Panc1 (cell line): Measurements from ENCODE around the gene HES5. TPM values are rescaled to one million over a fixed set of nuclear protein-coding genes. Genes with fewer than 3 reads are reported as not detected.

ENCODE experiments used
- ATAC-seq: fragments of 200-7000 bp; cut with Tn5 transposase; 2 replicates; pipeline ENCODE4 v1.9.1; 2020; ENCODE audit warnings: mild to moderate bottlenecking, moderate library complexity
- BruUV-seq: library from RNA; stranded (reverse); fragments of 400-500 nt; replicated peaks from 2 replicates; lab custom pipeline; 2021; lab: Mats Ljungman, UMichigan
- CTCF ChIA-PET: fragments of 300-600 bp; sonication (Branson Sonifier 250); formaldehyde crosslinking; loops from one replicate; lab custom pipeline; 2022; ENCODE audit warnings: antibody characterized with exemption; lab: Charles Lee
- POLR2A ChIA-PET: fragments of 300-600 bp; sonication (Branson Sonifier 250); formaldehyde crosslinking; loops from one replicate; lab custom pipeline; 2022; ENCODE audit warnings: antibody characterized with exemption; lab: Charles Lee
- DNase-seq: peaks from one replicate; pipeline ENCODE4 v3.0.0-alpha.2; 2010; ENCODE audit warnings: low read depth, low spot score
- H3K27ac ChIP-seq: 2 replicates; pipeline ENCODE4 v1.5.1; 2011; ENCODE audit warnings: mild to moderate bottlenecking, low read length, inconsistent platforms
- H3K27me3 ChIP-seq: fragments of 200-500 bp; sonication (Bioruptor generic); 2 replicates; pipeline ENCODE4 v1.6.0; 2014; ENCODE audit warnings: low read length, inconsistent platforms; ENCODE audit not compliant: control insufficient read depth, insufficient read depth
- H3K36me3 ChIP-seq: fragments of 200-500 bp; sonication (Bioruptor generic); 2 replicates; pipeline ENCODE4 v1.5.1; 2014; ENCODE audit warnings: inconsistent platforms, mild to moderate bottlenecking, low read length, moderate library complexity; ENCODE audit not compliant: control insufficient read depth, insufficient read depth
- H3K4me1 ChIP-seq: 2 replicates; pipeline ENCODE4 v1.5.1; 2011; ENCODE audit warnings: inconsistent platforms, mild to moderate bottlenecking, low read length, moderate library complexity; ENCODE audit not compliant: control insufficient read depth, insufficient read depth
- H3K4me3 ChIP-seq, 2 experiments: 2 replicates each; pipeline ENCODE4 v1.5.1; 2011 to 2012; ENCODE audit warnings: low read depth in 2 of 2, low read length in 2 of 2, mild to moderate bottlenecking in 2 of 2, inconsistent platforms in 1 of 2, moderate library complexity in 1 of 2
- H3K9me3 ChIP-seq: fragments of 200-500 bp; sonication (Bioruptor generic); 2 replicates; pipeline ENCODE4 v1.5.1; 2014; ENCODE audit warnings: low read depth, mild to moderate bottlenecking, inconsistent platforms, low read length, moderate library complexity; ENCODE audit not compliant: control insufficient read depth, insufficient read depth
- CTCF ChIP-seq: fragments of 450-650 bp; IDR thresholded peaks from 2 replicates; pipeline ENCODE4 v1.5.1; 2017; ENCODE audit warnings: mild to moderate bottlenecking
- POLR2AphosphoS5 ChIP-seq: IDR thresholded peaks from 2 replicates; pipeline ENCODE4 v1.6.1; 2012; ENCODE audit warnings: mild to moderate bottlenecking, low read depth, low read length, moderate library complexity
- REST ChIP-seq, 2 experiments: IDR thresholded peaks; 2 replicates each; pipeline ENCODE4 v1.6.1; 2011 to 2012; ENCODE audit warnings: low read depth in 2 of 2, control low read depth in 1 of 2, low read length in 1 of 2, mild to moderate bottlenecking in 1 of 2, moderate library complexity in 1 of 2; ENCODE audit not compliant: insufficient read depth in 1 of 2
- SIN3A ChIP-seq: IDR thresholded peaks from 2 replicates; pipeline ENCODE4 v1.6.1; 2012; ENCODE audit warnings: low read depth, mild to moderate bottlenecking, low read length, moderate library complexity, borderline replicate concordance; ENCODE audit not compliant: insufficient read depth
- TCF7L2 ChIP-seq: IDR thresholded peaks from 2 replicates; pipeline ENCODE4 v1.6.1; 2011; ENCODE audit warnings: mild to moderate bottlenecking, low read depth, low read length, inconsistent platforms
- in situ Hi-C: cut with HindIII; loops from 2 replicates; pipeline ENCODE4 v1.10.0; 2016; ENCODE audit warnings: low sequenced_read_pairs, low pct_unique_long_range_greater_than_20kb
- intact Hi-C: fragments of 100-400 bp; cut with micrococcal nuclease; formaldehyde crosslinking; loops from one replicate; pipeline ENCODE4 v1.10.0; 2022; ENCODE audit not compliant: unreplicated experiment
- total RNA-seq: library from RNA; stranded (reverse); gene quantifications from one replicate; pipeline ENCODE4 v1.2.1, GENCODE V29; 2021; ENCODE audit not compliant: unreplicated experiment

The HES5 gene
- total RNA-seq, 1 experiment from 2014 or later: not detected

DNA sequence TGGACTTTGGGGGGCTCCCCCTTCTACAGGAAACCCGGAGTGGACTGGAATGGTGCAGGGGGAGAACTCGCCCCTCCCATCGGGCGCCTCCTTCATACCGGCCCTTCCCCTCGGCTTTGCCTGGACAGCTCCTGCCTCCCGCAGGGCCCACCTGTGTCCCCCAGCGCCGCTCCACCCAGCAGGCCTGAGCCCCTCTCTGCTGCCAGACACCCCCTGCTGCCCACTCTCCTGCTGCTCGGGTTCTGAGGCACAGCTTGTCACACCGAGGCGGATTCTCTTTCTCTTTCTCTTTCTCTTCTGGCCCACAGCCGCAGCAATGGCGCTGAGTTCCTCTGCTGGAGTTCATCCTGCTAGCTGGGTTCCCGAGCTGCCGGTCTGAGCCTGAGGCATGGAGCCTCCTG is 26.2 kb upstream of the HES5 start, which contains the start of gene TNFRSF14:
Gene TNFRSF14 (plus strand): TSS at position 95 of the 401 bp plus-strand sequence. CDS start 294 bp downstream, at position 389.
- no TSS peak for BruUV-seq
- TF ChIP-seq REST (IDR thresholded peaks at IDR 0.05; ENCODE audit: insufficient read depth in 1 of 2, low read depth in 2 of 2, low read length in 1 of 2) (peak in 1 of 2 experiments; percentile 75; a peak in 2 of 4 replicates), SIN3A (no peak), CTCF (no peak), POLR2AphosphoS5 (0 out of 2 replicates have a peak, but pooled peaks have one; percentile 18), TCF7L2 (no peak)
- Histone ChIP-seq H3K4me1 (peaks cover 15% of the 10 kb centered on the region), H3K9me3 (no peaks in the 10 kb centered on the region), H3K27ac (peak within 1 kb of the TSS; percentile 81), H3K36me3 (no peaks in the 10 kb centered on the region), H3K27me3 (no peaks in the 10 kb centered on the region), H3K4me3 (peak within 1 kb of the TSS; percentile 38 to 52)
- ChIA-PET POLR2A (interaction anchor here (0.6 kb wide), 1 partner anchor 361 kb away, joined by 3 read pairs; no protein-coding TSS in a partner anchor), CTCF (interaction anchor here (0.6 kb wide), 1 partner anchor 12 kb away, joined by 3 read pairs; no protein-coding TSS in a partner anchor)
- intact Hi-C loops: no loop called here
- peak; percentile 63 for ATAC-seq
- DNase-seq: no peak
- in situ Hi-C loops: no loop called here

DNA sequence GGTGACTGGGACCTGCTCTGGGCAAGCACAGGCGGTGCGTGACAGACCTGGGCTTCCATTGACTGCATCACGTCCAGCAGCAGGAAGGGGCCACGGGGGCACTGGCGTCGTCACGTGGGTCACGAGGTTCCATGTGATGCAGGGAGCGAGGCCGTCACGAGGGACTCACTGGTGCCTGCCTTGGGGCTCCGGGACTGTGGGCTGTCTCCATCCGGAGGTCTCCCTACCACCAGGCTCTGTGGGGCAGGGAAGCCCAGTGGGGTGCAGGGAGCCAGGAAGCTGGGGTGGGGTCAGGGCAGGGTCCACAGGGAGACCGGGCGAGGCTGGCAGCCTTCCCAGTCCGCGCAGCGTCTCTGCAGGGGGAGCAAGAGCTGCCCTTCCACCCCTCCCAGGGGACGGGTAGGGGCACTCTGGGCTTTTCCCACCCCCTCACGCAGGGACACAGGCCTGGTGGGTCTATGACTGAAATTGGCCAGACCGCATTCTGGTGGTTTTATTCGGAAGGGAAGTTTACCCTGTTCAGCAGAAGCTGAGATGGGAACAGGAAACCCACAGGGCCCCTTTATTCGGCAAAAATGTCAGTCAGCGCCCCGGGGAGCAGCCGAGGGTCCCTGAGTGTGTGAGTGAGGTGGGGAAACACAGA is 25.7 kb upstream of the HES5 start:
- in situ Hi-C loops: no loop called here
- Histone ChIP-seq H3K9me3 (no peaks in the 10 kb centered on the region), H3K4me1 (peaks cover 15% of the 10 kb centered on the region), H3K36me3 (no peaks in the 10 kb centered on the region), H3K27me3 (no peaks in the 10 kb centered on the region), H3K4me3 (peak overlapping the region; percentile 38 to 52), H3K27ac (peak overlapping the region; percentile 81)
- intact Hi-C loops: no loop called here
- ChIA-PET POLR2A (no interaction called here), CTCF (interaction anchor here (0.6 kb wide), 1 partner anchor 12 kb away, joined by 3 read pairs; no protein-coding TSS in a partner anchor)
- ATAC-seq: peak; percentile 46
- DNase-seq: no peak
- BruUV-seq: no TSS peak
- TF ChIP-seq REST (IDR thresholded peaks at IDR 0.05; ENCODE audit: insufficient read depth in 1 of 2, low read depth in 2 of 2, low read length in 1 of 2) (no peak), SIN3A (no peak), TCF7L2 (no peak)
